Lower leg skin (tissue), 3 donors: ENCODE data around the gene GLDN.

ENCODE experiments used
- CTCF ChIP-seq, 3 donors: fragments of 450-650 bp; IDR thresholded peaks; one replicate each; pipeline ENCODE4 v1.5.1; 2016; ENCODE audit warnings: antibody characterized with exemption in 3 of 3, mild to moderate bottlenecking in 3 of 3, moderate library complexity in 2 of 3
- POLR2A ChIP-seq, 2 donors: fragments of 450-650 bp; IDR thresholded peaks; one replicate each; pipeline ENCODE4 v1.6.1; 2016 to 2017; ENCODE audit warnings: antibody characterized with exemption in 2 of 2, mild to moderate bottlenecking in 1 of 2, moderate library complexity in 1 of 2

- TF ChIP-seq CTCF (IDR thresholded peaks at IDR 0.05) (no peak), POLR2A (IDR thresholded peaks at IDR 0.05) (no peak)
Observed at GRCh38 chr15:51401872-51402517, 60.5 kb downstream of the GLDN start.
